Body of pancreas (tissue), 4 donors: ENCODE measurements around the gene YAE1.

Experiments
- POLR2A ChIP-seq, 3 donors: fragments of 450-650 bp; IDR thresholded peaks; one replicate each; pipeline ENCODE4 v1.6.1; 2016; ENCODE audit warnings: antibody characterized with exemption in 3 of 3, mild to moderate bottlenecking in 2 of 3
- TF ChIP-seq, protein P1 (sequence below), 7 experiments: fragments of 450-650 bp in 4 of 7; fragments of 200-600 bp in 3 of 7; sonication (generic) in 3 of 7; IDR thresholded peaks; one replicate each; pipeline ENCODE4 v1.5.1; 2016 to 2019; ENCODE audit warnings: antibody characterized with exemption in 7 of 7

DNA sequence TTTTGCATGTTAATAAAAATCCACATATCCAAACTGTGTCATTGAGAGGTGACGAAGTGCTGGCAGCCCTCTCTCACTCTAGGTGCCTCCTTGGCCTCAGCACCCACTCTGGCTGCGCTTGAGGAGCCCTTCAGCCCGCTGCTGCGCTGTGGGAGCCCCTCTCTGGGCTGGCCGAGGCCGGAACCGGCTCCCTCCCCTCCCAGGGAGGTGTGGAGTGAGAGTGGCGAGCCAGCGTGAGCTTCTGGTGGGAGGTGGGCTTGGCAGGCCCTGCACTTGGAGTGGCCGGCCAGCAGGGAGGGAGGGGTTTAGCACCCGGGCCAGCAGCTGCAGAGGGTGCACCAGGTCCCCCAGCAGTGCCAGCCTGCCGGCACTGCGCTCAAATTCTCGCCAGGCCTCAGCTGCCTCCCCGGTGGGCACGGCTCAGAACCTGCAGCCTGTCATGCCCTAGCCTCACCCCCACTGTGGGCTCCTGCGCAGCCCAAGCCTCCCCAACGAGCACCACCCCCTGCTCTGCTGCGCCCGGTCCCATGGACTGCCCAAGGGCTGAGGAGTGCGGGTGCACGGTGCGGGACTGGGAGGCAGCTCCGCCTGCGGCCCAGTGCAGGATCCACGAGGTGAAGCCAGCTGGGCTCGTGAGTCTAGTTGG is 11.1 kb downstream of the YAE1 start:
- TF ChIP-seq, protein P1, sequence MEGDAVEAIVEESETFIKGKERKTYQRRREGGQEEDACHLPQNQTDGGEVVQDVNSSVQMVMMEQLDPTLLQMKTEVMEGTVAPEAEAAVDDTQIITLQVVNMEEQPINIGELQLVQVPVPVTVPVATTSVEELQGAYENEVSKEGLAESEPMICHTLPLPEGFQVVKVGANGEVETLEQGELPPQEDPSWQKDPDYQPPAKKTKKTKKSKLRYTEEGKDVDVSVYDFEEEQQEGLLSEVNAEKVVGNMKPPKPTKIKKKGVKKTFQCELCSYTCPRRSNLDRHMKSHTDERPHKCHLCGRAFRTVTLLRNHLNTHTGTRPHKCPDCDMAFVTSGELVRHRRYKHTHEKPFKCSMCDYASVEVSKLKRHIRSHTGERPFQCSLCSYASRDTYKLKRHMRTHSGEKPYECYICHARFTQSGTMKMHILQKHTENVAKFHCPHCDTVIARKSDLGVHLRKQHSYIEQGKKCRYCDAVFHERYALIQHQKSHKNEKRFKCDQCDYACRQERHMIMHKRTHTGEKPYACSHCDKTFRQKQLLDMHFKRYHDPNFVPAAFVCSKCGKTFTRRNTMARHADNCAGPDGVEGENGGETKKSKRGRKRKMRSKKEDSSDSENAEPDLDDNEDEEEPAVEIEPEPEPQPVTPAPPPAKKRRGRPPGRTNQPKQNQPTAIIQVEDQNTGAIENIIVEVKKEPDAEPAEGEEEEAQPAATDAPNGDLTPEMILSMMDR (IDR thresholded peaks at IDR 0.05): no peak
- no peak for TF ChIP-seq POLR2A (IDR thresholded peaks at IDR 0.05)
